Measurements from ENCODE around the gene TMEM248.

Gene TMEM248

GRCh38 chr7:66921396-66921917 lies 432 bp downstream of the TMEM248 start:
- TF ChIP-seq HOXC10 (CRISPR knock-in tag; IDR thresholded peaks at IDR 0.05) (no peak), ZBTB11 (tag by site-specific recombination; conservative IDR thresholded peaks at IDR 0.05; ENCODE audit: low read depth) (0 out of 2 replicates have a peak, but pooled peaks have one; percentile 16), ZNF18 (tag by site-specific recombination; IDR thresholded peaks at IDR 0.05) (no peak), WT1 (tag by site-specific recombination; IDR thresholded peaks at IDR 0.05) (no peak)
- TF ChIP-seq, protein P1, sequence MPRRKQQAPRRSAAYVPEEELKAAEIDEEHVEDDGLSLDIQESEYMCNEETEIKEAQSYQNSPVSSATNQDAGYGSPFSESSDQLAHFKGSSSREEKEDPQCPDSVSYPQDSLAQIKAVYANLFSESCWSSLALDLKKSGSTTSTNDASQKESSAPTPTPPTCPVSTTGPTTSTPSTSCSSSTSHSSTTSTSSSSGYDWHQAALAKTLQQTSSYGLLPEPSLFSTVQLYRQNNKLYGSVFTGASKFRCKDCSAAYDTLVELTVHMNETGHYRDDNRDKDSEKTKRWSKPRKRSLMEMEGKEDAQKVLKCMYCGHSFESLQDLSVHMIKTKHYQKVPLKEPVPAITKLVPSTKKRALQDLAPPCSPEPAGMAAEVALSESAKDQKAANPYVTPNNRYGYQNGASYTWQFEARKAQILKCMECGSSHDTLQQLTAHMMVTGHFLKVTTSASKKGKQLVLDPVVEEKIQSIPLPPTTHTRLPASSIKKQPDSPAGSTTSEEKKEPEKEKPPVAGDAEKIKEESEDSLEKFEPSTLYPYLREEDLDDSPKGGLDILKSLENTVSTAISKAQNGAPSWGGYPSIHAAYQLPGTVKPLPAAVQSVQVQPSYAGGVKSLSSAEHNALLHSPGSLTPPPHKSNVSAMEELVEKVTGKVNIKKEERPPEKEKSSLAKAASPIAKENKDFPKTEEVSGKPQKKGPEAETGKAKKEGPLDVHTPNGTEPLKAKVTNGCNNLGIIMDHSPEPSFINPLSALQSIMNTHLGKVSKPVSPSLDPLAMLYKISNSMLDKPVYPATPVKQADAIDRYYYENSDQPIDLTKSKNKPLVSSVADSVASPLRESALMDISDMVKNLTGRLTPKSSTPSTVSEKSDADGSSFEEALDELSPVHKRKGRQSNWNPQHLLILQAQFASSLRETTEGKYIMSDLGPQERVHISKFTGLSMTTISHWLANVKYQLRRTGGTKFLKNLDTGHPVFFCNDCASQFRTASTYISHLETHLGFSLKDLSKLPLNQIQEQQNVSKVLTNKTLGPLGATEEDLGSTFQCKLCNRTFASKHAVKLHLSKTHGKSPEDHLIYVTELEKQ (tag by site-specific recombination; IDR thresholded peaks at IDR 0.05; ENCODE audit: borderline replicate concordance) = no peak
- Histone ChIP-seq H3K9me3 (ENCODE audit: control insufficient read depth, insufficient read depth, low read depth, low read length) (no peaks in the 10 kb centered on the region), H3K27ac (ENCODE audit: extremely low read depth, low read depth, low read length) (peak overlapping the region; percentile 84), H3K4me3 (ENCODE audit: low read depth, low read length) (peak overlapping the region; percentile 83), H3K4me1 (ENCODE audit: control insufficient read depth, insufficient read depth, low read length) (peaks cover 2% of the 10 kb centered on the region; the same call in 1 of the 2 replicates), H3K36me3 (ENCODE audit: control insufficient read depth in 2 of 2, insufficient read depth in 1 of 2, low read length in 2 of 2) (peaks cover 0 to 5% of the 10 kb centered on the region in 2 experiments; a peak in 1 of 3 replicates)
- POLR2A ChIA-PET = interaction anchor here (0.7 to 2.4 kb wide), 7 partner anchors 9 to 407 kb away, joined by 3 to 10 read pairs (median 4); partner anchors contain the start of gene SBDS
- CTCF ChIA-PET = interaction anchor here (0.6 to 0.7 kb wide), 2 partner anchors 30 to 156 kb away, joined by 3 read pairs; no protein-coding TSS in a partner anchor

GRCh38 chr7:66921918-66922486 lies 977 bp downstream of the TMEM248 start:
- H3K27ac ChIP-seq (ENCODE audit: extremely low read depth, low read depth, low read length) = peak overlapping the region; percentile 84
- H3K36me3 ChIP-seq (ENCODE audit: control insufficient read depth in 2 of 2, insufficient read depth in 1 of 2, low read length in 2 of 2) = peaks cover 0 to 5% of the 10 kb centered on the region in 2 experiments; a peak in 1 of 3 replicates
- H3K4me3 ChIP-seq (ENCODE audit: low read depth, low read length) = peak overlapping the region; percentile 83
- no peaks in the 10 kb centered on the region for H3K9me3 ChIP-seq (ENCODE audit: control insufficient read depth, insufficient read depth, low read depth, low read length)
- peaks cover 2% of the 10 kb centered on the region; the same call in 1 of the 2 replicates for H3K4me1 ChIP-seq (ENCODE audit: control insufficient read depth, insufficient read depth, low read length)
- ChIA-PET CTCF (interaction anchor here (0.6 to 0.7 kb wide), 3 partner anchors 26 to 156 kb away, joined by 3 read pairs; no protein-coding TSS in a partner anchor), POLR2A (interaction anchor here (0.7 to 2.4 kb wide), 4 partner anchors 8 to 407 kb away, joined by 3 to 10 read pairs (median 6); partner anchors contain the start of gene SBDS)
- TF ChIP-seq ZEB2 (tag by site-specific recombination; IDR thresholded peaks at IDR 0.05) = no peak
- TF ChIP-seq ZNF580 (tag by site-specific recombination; IDR thresholded peaks at IDR 0.05) = no peak
- TF ChIP-seq ZNF785 (tag by site-specific recombination; IDR thresholded peaks at IDR 0.05) = no peak
- TF ChIP-seq ZNF146 (tag by site-specific recombination; IDR thresholded peaks at IDR 0.05) = no peak
- 0 out of 2 replicates have a peak, but pooled peaks have one; percentile 50 for TF ChIP-seq ZNF10 (tag by site-specific recombination; IDR thresholded peaks at IDR 0.05)
- TF ChIP-seq SCRT2 (tag by site-specific recombination; IDR thresholded peaks at IDR 0.05) = peak; percentile 49
